Measurements from ENCODE around the gene NAALADL1. TPM values are rescaled to one million over a fixed set of nuclear protein-coding genes. Genes with fewer than 3 reads are reported as not detected.

The NAALADL1 gene
- total RNA-seq, 1 experiment from 2014 or later = not detected

- H3K4me2 ChIP-seq (ENCODE audit: low read length) = no peak overlapping the region
- H3K4me1 ChIP-seq (ENCODE audit: control insufficient read depth in 1 of 2, insufficient read depth in 2 of 2, low read length in 2 of 2) = peaks cover 7 to 20% of the 10 kb centered on the region in 2 experiments; a peak in 3 of 4 replicates
- H2AFZ ChIP-seq (ENCODE audit: low read depth, low read length, poor library complexity, severe bottlenecking) = no peak overlapping the region
- ChIA-PET CTCF (no interaction called here), RAD21 (ENCODE audit: low non-redundant PET in 1 of 2, low total read pairs in 2 of 2, uncharacterized antibody in 2 of 2, unreplicated experiment in 2 of 2) (no interaction called here), POLR2A (no interaction called here)
- H4K20me1 ChIP-seq (ENCODE audit: insufficient read depth) = no peaks in the 10 kb centered on the region
- H3K36me3 ChIP-seq (ENCODE audit: control insufficient read depth in 1 of 2, insufficient read depth in 2 of 2, low read length in 2 of 2) = peaks cover 0 to 22% of the 10 kb centered on the region in 2 experiments; a peak in 1 of 4 replicates
- ATAC-seq (no peak), DNase-seq (ENCODE audit: low read depth, low spot score) (no peak)
- H3K79me2 ChIP-seq (ENCODE audit: insufficient read depth, low read length) = peaks cover 26% of the 10 kb centered on the region
- H3K27me3 ChIP-seq (ENCODE audit: insufficient read depth, low read length) = no peaks in the 10 kb centered on the region
- no peak overlapping the region for H3K9ac ChIP-seq (ENCODE audit: low read length)
- TF ChIP-seq SRF (IDR thresholded peaks at IDR 0.05; ENCODE audit: low read depth) (no peak), YY1 (IDR thresholded peaks at IDR 0.05; ENCODE audit: extremely low read depth, insufficient replicate concordance, low read depth, low read length) (no peak), REST (IDR thresholded peaks at IDR 0.05; ENCODE audit: low read depth) (no peak), TCF7L2 (IDR thresholded peaks at IDR 0.05; ENCODE audit: borderline replicate concordance, extremely low read depth, insufficient read depth, insufficient read length) (no peak), JUND (IDR thresholded peaks at IDR 0.05) (no peak), ZNF274 (IDR thresholded peaks at IDR 0.05; ENCODE audit: low read depth, low read length) (no peak), ELF1 (IDR thresholded peaks at IDR 0.05; ENCODE audit: borderline replicate concordance, low read depth) (no peak), POLR2A (IDR thresholded peaks at IDR 0.05; ENCODE audit: borderline replicate concordance, extremely low read depth, insufficient read depth, insufficient read length) (no peak), ZFX (IDR thresholded peaks at IDR 0.05) (no peak), CTCF (IDR thresholded peaks at IDR 0.05 in 2 of 3, conservative IDR thresholded peaks at IDR 0.05 in 1 of 3; ENCODE audit: borderline replicate concordance in 1 of 3, insufficient read depth in 1 of 3, low read depth in 2 of 3, low read length in 2 of 3) (no peak), POLR2AphosphoS5 (IDR thresholded peaks at IDR 0.05; ENCODE audit: low read depth, low read length) (no peak), ZBTB33 (IDR thresholded peaks at IDR 0.05; ENCODE audit: extremely low read depth, insufficient replicate concordance, low read length) (no peak)
- intact Hi-C loops (cut with micrococcal nuclease) = no loop called here
- no peaks in the 10 kb centered on the region for H3K9me3 ChIP-seq (ENCODE audit: control insufficient read depth in 1 of 2, insufficient read depth in 1 of 2, low read depth in 1 of 2, low read length in 2 of 2)
- no TSS peak for BruUV-seq (replicated peaks)
- no peak overlapping the region for H3K27ac ChIP-seq (ENCODE audit: low read depth, low read length)
- H3K9me2 ChIP-seq (ENCODE audit: insufficient read depth) = no peaks in the 10 kb centered on the region
- H3K4me3 ChIP-seq (replicated peaks in 1 of 2; ENCODE audit: low read depth in 1 of 2, low read length in 2 of 2) = no peak overlapping the region
These were observed 28.5 kb upstream of the NAALADL1 start for GRCh38 chr11:65086809-65087208.
